ENCODE measurements around the gene ARRB1.
"Not testable (repeated sequence)": the region's sequence is repeated elsewhere in the genome, so short reads cannot be mapped to it uniquely, and the experiment has no call there.

Gene ARRB1

DNA sequence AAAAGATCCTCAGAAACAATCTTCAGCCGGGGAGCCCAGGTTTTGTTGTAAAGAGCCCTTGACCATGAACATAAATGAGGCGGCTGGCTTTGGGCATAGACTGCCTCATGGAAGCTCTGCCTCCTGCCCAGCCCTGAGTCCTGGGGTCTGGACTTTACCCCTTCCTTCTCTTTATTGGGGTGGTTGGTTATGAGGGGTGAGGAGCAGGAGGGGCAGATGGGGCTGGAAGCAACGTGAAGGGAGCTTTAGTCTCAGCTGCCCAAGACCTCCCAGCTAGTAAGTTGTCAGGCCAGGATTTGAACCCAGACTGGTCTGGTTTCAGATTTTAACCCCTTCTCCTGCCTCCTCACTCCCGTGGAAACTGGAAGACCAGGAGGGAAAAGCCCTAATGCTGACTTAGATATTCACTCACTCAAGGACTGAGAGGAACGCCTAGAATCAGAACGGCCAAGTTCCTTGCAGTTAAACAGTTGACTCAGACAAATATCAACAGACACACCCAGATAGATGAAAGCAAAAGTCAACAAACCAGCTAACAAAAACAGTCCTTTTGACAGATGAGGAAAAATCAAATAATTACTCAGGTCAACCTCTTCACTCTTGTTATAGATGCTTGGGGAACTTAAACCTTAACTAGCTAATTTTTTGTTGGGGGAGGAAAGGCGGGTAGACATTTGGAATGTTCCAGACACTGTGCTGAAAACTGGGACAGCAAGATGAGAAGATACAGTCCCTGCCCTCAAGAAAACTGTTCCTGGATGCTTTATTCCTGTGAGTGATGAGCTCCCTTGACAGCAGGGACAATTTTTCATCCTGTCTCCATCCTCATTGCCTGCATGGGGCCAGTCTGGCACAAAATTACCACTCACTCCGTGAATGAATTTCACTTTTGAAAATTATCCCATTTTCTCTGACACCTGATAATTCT, 20.8 kb upstream of the ARRB1 start:
- no peak for DNase-seq (ENCODE audit: low spot score)

GRCh38 chr11:75369560-75370255, 18.2 kb upstream of the ARRB1 start:
- no peak for DNase-seq (ENCODE audit: low spot score)

DNA sequence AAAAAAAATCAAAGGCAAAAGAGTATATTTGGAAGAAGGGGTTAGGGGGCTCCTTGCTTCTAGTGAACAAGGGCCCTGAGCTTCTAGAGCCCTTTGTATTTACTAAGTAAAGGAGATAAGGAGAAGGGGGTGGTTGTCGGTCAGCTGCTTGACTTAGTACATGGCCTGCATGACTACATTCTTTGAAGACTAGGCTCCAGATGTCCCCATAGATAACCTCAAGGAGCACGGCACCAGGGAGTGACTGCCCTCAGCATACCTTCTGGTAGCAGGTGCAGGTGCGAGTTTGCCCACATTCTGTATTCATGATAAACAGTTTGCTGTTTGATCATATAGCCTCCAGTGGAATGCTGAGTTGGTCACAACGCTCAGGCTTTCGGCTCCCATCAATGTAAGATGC, 15.4 kb upstream of the ARRB1 start:
- DNase-seq (ENCODE audit: low spot score), result not testable (repeated sequence)

GRCh38 chr11:75365711-75366181, 14.3 kb upstream of the ARRB1 start:
- DNase-seq (ENCODE audit: low spot score), result no peak

GRCh38 chr11:75362285-75362684, 10.8 kb upstream of the ARRB1 start:
- not testable (repeated sequence) for DNase-seq (ENCODE audit: low spot score)

DNA sequence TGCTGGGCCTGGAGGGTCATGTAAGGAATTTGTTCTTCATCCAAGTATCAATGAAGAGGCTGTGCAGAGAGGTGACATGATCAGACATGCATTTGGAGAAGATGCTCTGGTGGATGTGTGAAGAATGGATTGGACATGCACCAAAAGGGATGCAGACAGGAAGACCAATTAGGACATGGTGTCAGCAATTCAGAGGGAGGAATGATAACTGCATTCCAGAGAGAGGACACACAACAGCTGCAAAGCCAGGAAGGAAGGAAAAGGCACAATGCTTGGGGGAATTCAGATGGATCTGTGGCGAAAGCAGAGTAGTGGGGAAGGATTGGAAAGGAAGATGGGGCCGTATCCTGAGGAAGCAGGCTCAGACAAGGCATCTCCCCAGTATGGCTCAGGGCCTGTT, 5.2 kb upstream of the ARRB1 start:
- DNase-seq (ENCODE audit: low spot score), result no peak

DNA sequence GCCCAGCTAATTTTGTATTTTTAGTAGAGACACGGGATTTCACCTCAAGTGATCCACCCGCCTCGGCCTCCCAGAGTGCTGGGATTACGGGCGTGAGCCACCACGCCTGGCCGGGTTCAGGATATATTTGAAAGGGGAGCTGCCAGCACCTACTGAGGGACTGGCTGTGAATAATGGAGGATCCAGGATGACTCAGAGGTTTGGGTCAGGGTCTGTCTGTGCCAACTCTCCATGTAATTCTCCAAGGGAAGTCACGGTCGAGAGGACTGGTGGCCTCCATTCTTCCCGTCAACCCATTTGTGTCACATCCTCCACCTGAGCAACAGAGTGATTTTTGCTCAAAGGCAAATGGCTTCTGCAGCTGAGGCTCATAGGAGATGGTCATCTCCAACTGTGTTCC, 3.6 kb upstream of the ARRB1 start:
- no peak for DNase-seq (ENCODE audit: low spot score)

GRCh38 chr11:75352588-75353206, 1.2 kb upstream of the ARRB1 start:
- DNase-seq (ENCODE audit: low spot score), result no peak

- DNase-seq (ENCODE audit: low spot score), result peak; percentile 45
Measured at GRCh38 chr11:75351791-75352587, 528 bp upstream of the ARRB1 start.

GRCh38 chr11:75350743-75351540, 519 bp downstream of the ARRB1 start:
- no peak for DNase-seq (ENCODE audit: low spot score)

GRCh38 chr11:75350122-75350742, 1.2 kb downstream of the ARRB1 start:
- no peak for DNase-seq (ENCODE audit: low spot score)

- peak; percentile 3 for DNase-seq (ENCODE audit: low spot score)
Measured at GRCh38 chr11:75349521-75350116, 1.8 kb downstream of the ARRB1 start.

DNA sequence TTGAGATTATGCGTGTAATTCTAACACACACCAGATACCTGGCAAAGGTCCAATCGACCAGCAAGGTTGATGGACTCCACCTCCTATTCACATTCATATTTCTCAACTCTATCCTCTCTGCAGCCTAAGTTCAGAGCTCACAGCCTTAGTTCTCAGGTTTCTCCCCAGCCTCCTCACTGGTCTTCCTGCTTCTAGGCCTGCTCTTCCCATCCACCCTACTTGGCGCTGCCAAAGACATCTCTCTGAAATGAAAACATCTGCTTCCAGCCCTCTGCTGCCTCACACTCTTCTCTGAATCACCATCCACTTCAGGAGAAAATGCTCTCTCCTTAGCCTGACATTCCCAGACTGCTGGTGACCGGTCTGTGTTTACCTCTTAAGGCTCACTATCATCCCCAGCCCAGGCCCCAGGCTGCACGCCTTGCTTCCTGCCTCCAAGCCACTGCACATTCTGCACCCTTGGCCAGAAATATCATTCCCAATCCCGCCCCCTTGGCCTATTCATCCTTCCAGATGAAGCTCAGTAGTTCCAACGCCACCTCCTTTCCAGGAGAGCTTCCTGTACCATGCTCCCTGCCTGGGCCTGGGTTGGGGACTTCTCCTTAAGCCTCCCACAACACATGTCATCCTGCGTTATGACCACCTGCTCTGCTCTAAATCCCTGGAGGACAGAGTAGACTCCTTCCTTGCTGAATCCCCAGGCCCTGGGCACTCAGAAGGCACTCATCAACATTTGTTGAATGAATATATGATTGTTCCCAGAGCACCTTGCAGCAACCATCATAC, 3.5 kb downstream of the ARRB1 start:
- DNase-seq (ENCODE audit: low spot score), result peak; percentile 3

DNA sequence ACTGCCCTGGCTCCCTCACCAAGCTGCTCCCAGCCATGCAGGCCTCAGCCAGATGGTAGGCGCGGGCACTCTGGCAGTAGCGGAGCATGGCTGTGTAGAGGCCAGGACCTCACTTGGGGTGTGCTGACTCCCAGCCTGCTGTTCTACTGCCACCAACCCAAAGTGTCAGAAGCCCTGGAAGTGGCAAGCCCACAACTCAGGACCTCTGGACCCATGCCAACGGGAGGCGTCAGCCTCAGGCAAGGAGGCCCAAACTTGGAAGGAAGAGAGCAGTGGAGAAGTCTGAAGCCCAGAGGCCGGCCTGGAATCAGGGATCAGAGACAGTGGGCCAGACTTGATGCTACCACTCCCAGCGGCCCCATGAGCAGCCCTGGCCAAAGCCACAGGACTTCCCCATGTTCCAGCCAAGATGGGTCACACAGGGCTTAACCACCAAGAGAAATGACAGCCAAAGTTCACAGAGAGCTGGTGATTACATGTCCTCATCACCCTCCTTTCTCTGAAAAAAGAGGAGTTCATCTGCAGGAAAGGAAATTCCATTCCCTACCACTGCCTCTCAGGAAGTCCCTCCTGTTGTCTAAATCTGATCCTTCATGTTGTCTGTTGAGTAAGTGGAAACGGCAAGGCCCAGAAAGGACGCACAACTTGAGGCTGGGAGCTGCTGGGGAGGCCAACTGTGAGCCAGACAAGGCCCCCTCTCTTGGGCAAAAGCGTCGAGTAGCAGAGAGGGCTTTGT, 4.4 kb downstream of the ARRB1 start:
- peak; percentile 8 for DNase-seq (ENCODE audit: low spot score)

- DNase-seq (ENCODE audit: low spot score), result no peak
Measured at GRCh38 chr11:75346296-75346695, 5.2 kb downstream of the ARRB1 start.

DNA sequence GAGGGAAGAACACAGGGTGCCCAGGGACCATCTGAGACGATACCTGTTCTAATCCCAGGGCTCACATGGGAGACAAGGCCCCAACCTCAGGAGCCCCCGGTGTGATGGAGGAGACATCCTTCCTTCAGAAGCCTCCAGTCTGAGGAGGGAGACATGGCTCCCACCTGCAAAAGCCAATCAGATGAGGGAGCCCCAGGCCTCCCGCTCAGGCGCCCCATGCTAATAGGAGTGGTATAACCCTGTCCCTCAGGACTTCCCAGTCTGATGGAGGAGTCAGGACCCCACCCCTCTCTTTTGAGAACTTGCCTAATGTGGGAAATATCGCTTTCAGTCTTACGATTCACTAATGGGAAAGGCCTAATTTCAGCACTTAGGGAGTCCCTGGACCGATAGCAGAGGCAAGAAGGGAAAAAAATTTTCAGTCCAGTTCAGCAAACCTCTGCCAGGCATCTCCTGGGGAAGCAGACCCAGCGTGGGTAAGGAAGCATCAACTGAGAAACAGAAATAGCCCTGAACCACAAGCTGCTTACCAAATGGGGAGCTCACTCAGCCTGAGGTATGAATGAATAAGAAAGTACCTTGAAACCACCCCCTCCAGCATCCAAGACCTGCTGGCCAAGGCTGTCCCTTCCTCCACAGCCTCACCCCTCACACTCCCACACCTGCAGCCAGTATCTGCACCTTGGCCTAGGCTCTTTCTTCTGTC, 5.9 kb downstream of the ARRB1 start:
- DNase-seq (ENCODE audit: low spot score), result no peak

GRCh38 chr11:75344761-75345454, 6.6 kb downstream of the ARRB1 start:
- peak; percentile 3 for DNase-seq (ENCODE audit: low spot score)

All from hematopoietic multipotent progenitor cell treated with erythropoietin and hydrocortisone succinate and interleukin-3 and kit ligand, for 17 days (in vitro differentiated cells).